K562 (cell line): ENCODE results near the gene GSTA4. TPM values are rescaled to one million over a fixed set of nuclear protein-coding genes. Genes with fewer than 3 reads are reported as not detected.

Source experiments
- ATAC-seq: fragments of 200-7000 bp; cut with Tn5 transposase; 3 replicates; pipeline ENCODE4 v1.9.1; 2020; ENCODE audit warnings: moderate library complexity
- BruUV-seq: library from RNA; stranded (reverse); fragments of 400-500 nt; replicated peaks from 2 replicates; lab custom pipeline; 2021; lab: Mats Ljungman, UMichigan
- CTCF ChIA-PET: fragments of 300-600 bp; formaldehyde crosslinking; extraction: SDS; loops from one replicate; lab custom pipeline; 2021; ENCODE audit warnings: low intra/inter-chr PET ratio; lab: Yijun Ruan, JAX
- POLR2A ChIA-PET: fragments of 300-600, 350-650 bp; sonication (Branson Sonifier 250); formaldehyde crosslinking; extraction: SDS; loops from one replicate; lab custom pipeline; 2021; ENCODE audit warnings: antibody characterized with exemption, inconsistent platforms; lab: Yijun Ruan, JAX
- DNase-seq, 4 experiments: peaks; one replicate each; pipeline versions ENCODE4 v3.0.0 to v3.0.0-alpha.2; 2011 to 2018; ENCODE audit warnings: low spot score in 3 of 4, mixed read lengths in 3 of 4; ENCODE audit errors: extremely low read depth in 1 of 4
- FAIRE-seq: peaks from 2 replicates; lab custom pipeline; 2011; peaks lifted over from hg19 to GRCh38; lab: Jason Lieb, UNC
- H2AFZ ChIP-seq: 2 replicates; pipeline ENCODE4 v1.6.0; 2011; ENCODE audit warnings: low read depth, low read length, control low read depth, inconsistent platforms
- H3K27ac ChIP-seq: fragments of 200-600 bp; 3 replicates; pipeline ENCODE4 v1.8.0; 2011; ENCODE audit warnings: low read depth, mild to moderate bottlenecking, control low read depth, inconsistent platforms, low read length, moderate library complexity, mixed read lengths; ENCODE audit errors: extremely low read depth
- H3K27me3 ChIP-seq, 2 experiments: fragments of 300-600 bp in 1 of 2; 2 replicates in 1 of 2; 3 replicates in 1 of 2; pipeline versions ENCODE4 v1.6.0 to v1.8.0; 2011; ENCODE audit warnings: inconsistent platforms in 2 of 2, low read length in 2 of 2, mild to moderate bottlenecking in 1 of 2, mixed read lengths in 1 of 2, moderate library complexity in 1 of 2; ENCODE audit not compliant: control insufficient read depth in 2 of 2, insufficient read depth in 2 of 2
- H3K36me3 ChIP-seq: fragments of 300-600 bp; 3 replicates; pipeline ENCODE4 v1.8.0; 2011; ENCODE audit warnings: mild to moderate bottlenecking, low read length, inconsistent platforms; ENCODE audit not compliant: control insufficient read depth, insufficient read depth
- H3K4me1 ChIP-seq, 2 experiments: fragments of 200-600 bp in 1 of 2; replicated peaks in 1 of 2; 2 replicates in 1 of 2; 3 replicates in 1 of 2; pipeline versions ENCODE4 v1.5.1 to v1.8.0; 2011; ENCODE audit warnings: inconsistent platforms in 2 of 2, low read length in 2 of 2, mild to moderate bottlenecking in 1 of 2, mixed read lengths in 1 of 2, moderate library complexity in 1 of 2; ENCODE audit not compliant: control insufficient read depth in 2 of 2, insufficient read depth in 2 of 2
- H3K4me2 ChIP-seq: 2 replicates; pipeline ENCODE4 v1.6.1; 2011; ENCODE audit warnings: low read length, control low read depth, inconsistent platforms, mixed read lengths; ENCODE audit not compliant: insufficient read depth
- H3K4me3 ChIP-seq: fragments of 200-600 bp; sonication (generic), shearing (Covaris generic); 2 replicates; pipeline ENCODE4 v1.5.1; 2016; ENCODE audit warnings: control low read depth, inconsistent platforms
- H3K79me2 ChIP-seq: fragments of 200-600 bp; 3 replicates; pipeline ENCODE4 v1.8.0; 2011; ENCODE audit warnings: low read length, inconsistent platforms; ENCODE audit not compliant: control insufficient read depth, insufficient read depth
- H3K9ac ChIP-seq, 2 experiments: 2 replicates each; pipeline versions ENCODE4 v1.6.0 to v1.6.1; 2011; ENCODE audit warnings: low read depth in 2 of 2, low read length in 2 of 2, control low read depth in 1 of 2, inconsistent platforms in 1 of 2, mild to moderate bottlenecking in 1 of 2, mixed read lengths in 1 of 2; ENCODE audit not compliant: insufficient read depth in 1 of 2
- H3K9me1 ChIP-seq: one replicate; pipeline ENCODE4 v1.6.0; 2011; ENCODE audit warnings: inconsistent platforms, mild to moderate bottlenecking, low read length, moderate library complexity; ENCODE audit not compliant: control insufficient read depth, insufficient read depth
- H3K9me3 ChIP-seq: replicated peaks from 2 replicates; pipeline ENCODE4 v1.5.1; 2011; ENCODE audit warnings: low read depth, low read length, inconsistent platforms; ENCODE audit not compliant: control insufficient read depth, insufficient read depth
- H4K20me1 ChIP-seq: replicated peaks from 2 replicates; pipeline ENCODE4 v1.6.1; 2011; ENCODE audit warnings: low read length, inconsistent platforms, mixed read lengths; ENCODE audit not compliant: control insufficient read depth, insufficient read depth
- PHF21A ChIP-seq: fragments of 450-650 bp; IDR thresholded peaks from 2 replicates; pipeline ENCODE4 v1.6.1; 2017; ENCODE audit warnings: low read depth, borderline replicate concordance
- ZNF354B ChIP-seq: fragments of 250-450 bp; sonication (Bioruptor Pico); IDR thresholded peaks from 2 replicates; pipeline ENCODE4 v1.4.0; 2020
- ZNF584 ChIP-seq: fragments of 200-800 bp; sonication (Bioruptor generic); IDR thresholded peaks from 2 replicates; pipeline ENCODE4 v1.6.1; 2016; ENCODE audit warnings: low read depth, mild to moderate bottlenecking, missing genetic modification characterization, missing compliant biosample characterization
- WGBS: fragments of 100-300 bp; shearing (Covaris generic); methylation state at CpG from one replicate; pipeline ENCODE4 v1.1.6; 2016; ENCODE audit warnings: low coverage, mixed read lengths; ENCODE audit not compliant: insufficient coverage; ENCODE audit errors: missing lambda C conversion rate; 5-methylcytosine and 5-hydroxymethylcytosine counted together
- in situ Hi-C: fragments of 300-500 bp; cut with MboI; formaldehyde crosslinking; loops from 4 replicates; pipeline ENCODE4 v1.15.0; 2018; ENCODE audit warnings: inconsistent platforms, mixed read lengths
- intact Hi-C: fragments of 100-400 bp; cut with micrococcal nuclease; formaldehyde crosslinking; loops from 2 replicates; pipeline ENCODE4 v1.14.2; 2022
- polyA plus RNA-seq, 8 experiments: library from polyadenylated mRNA; depleted of rRNA in 4 of 8; stranded (reverse) in 5 of 8; unstranded in 3 of 8; fragments of >200 nt; fragmentation: Nextera tagmentation in 2 of 8; fragmentation: Illumina TruSeq in 1 of 8; extraction: Ambion mirVana in 2 of 8; extraction: Trizol in 1 of 8; gene quantifications; 2 replicates each; pipeline versions ENCODE4 v1.2.1 to v1.2.3, GENCODE V29; 2011 to 2014; ENCODE audit warnings: inconsistent platforms in 1 of 8, missing spikeins in 1 of 8
- total RNA-seq, 7 experiments: library from RNA; depleted of rRNA in 6 of 7; stranded (reverse); fragments of >200 nt in 6 of 7; fragmentation: Illumina TruSeq in 2 of 7; extraction: Trizol in 2 of 7; gene quantifications; 2 replicates each; pipeline versions ENCODE4 v1.2.1 to v1.2.3, GENCODE V29; 2011 to 2021; ENCODE audit warnings: low replicate concordance in 1 of 7
- TF ChIP-seq, protein P1 (sequence below): fragments of 250-450 bp; sonication (Bioruptor Pico); IDR thresholded peaks from 2 replicates; pipeline ENCODE4 v1.5.0; 2021; ENCODE audit warnings: mild to moderate bottlenecking, borderline replicate concordance

The GSTA4 gene
- total and polyA plus RNA-seq, 9 of the 15 experiments (the other 6 are each of a cell fraction or from before 2014, with no cell fraction given): 0.89 to 4.0 (median 2.0) TPM

GRCh38 chr6:52962701-52963100, 32.4 kb downstream of the GSTA4 start:
- TF ChIP-seq PHF21A (no peak), ZNF354B (CRISPR knock-in tag) (no peak), ZNF584 (no peak)
- TF ChIP-seq, protein P1, sequence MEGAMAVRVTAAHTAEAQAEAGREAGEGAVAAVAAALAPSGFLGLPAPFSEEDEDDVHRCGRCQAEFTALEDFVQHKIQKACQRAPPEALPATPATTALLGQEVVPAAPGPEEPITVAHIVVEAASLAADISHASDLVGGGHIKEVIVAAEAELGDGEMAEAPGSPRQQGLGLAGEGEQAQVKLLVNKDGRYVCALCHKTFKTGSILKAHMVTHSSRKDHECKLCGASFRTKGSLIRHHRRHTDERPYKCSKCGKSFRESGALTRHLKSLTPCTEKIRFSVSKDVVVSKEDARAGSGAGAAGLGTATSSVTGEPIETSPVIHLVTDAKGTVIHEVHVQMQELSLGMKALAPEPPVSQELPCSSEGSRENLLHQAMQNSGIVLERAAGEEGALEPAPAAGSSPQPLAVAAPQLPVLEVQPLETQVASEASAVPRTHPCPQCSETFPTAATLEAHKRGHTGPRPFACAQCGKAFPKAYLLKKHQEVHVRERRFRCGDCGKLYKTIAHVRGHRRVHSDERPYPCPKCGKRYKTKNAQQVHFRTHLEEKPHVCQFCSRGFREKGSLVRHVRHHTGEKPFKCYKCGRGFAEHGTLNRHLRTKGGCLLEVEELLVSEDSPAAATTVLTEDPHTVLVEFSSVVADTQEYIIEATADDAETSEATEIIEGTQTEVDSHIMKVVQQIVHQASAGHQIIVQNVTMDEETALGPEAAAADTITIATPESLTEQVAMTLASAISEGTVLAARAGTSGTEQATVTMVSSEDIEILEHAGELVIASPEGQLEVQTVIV (CRISPR knock-in tag): no peak
- TF ChIP-seq, all 486 proteins: peak for 0
- no peak overlapping the region for H3K9ac ChIP-seq
- WGBS: 16% methylated on average over 4 of the region's 6 CpGs
- no peak overlapping the region for H3K4me3 ChIP-seq
- no peak overlapping the region for H3K4me2 ChIP-seq
- no peak overlapping the region for H2AFZ ChIP-seq
- POLR2A ChIA-PET: no interaction called here
- no peak for FAIRE-seq
- 0 out of 5 replicates have a peak, but pooled peaks cover 0 to 3% of the 10 kb centered on the region in 2 experiments for H3K4me1 ChIP-seq
- no peaks in the 10 kb centered on the region for H3K9me1 ChIP-seq
- H3K27ac ChIP-seq: no peak overlapping the region
- no peak for ATAC-seq
- in situ Hi-C loops: no loop called here
- CTCF ChIA-PET: no interaction called here
- peaks cover 3 to 5% of the 10 kb centered on the region in 2 experiments; a peak in 3 of 5 replicates for H3K27me3 ChIP-seq
- no peaks in the 10 kb centered on the region for H4K20me1 ChIP-seq
- H3K9me3 ChIP-seq: no peaks in the 10 kb centered on the region
- DNase-seq: no peak
- intact Hi-C loops: no loop called here
- no peaks in the 10 kb centered on the region for H3K79me2 ChIP-seq
- H3K36me3 ChIP-seq: no peaks in the 10 kb centered on the region
- no TSS peak for BruUV-seq
